HG02973 (cell line): ENCODE results near the gene PTPN1.
"Not testable (repeated sequence)": the region's sequence is repeated elsewhere in the genome, so short reads cannot be mapped to it uniquely, and the experiment has no call there.

Experiments used
- ATAC-seq: cut with Tn5 transposase; IDR thresholded peaks from one replicate; pipeline ENCODE4 v1.9.1; 2021; ENCODE audit warnings: moderate library complexity; ENCODE audit not compliant: unreplicated experiment

The PTPN1 gene

DNA sequence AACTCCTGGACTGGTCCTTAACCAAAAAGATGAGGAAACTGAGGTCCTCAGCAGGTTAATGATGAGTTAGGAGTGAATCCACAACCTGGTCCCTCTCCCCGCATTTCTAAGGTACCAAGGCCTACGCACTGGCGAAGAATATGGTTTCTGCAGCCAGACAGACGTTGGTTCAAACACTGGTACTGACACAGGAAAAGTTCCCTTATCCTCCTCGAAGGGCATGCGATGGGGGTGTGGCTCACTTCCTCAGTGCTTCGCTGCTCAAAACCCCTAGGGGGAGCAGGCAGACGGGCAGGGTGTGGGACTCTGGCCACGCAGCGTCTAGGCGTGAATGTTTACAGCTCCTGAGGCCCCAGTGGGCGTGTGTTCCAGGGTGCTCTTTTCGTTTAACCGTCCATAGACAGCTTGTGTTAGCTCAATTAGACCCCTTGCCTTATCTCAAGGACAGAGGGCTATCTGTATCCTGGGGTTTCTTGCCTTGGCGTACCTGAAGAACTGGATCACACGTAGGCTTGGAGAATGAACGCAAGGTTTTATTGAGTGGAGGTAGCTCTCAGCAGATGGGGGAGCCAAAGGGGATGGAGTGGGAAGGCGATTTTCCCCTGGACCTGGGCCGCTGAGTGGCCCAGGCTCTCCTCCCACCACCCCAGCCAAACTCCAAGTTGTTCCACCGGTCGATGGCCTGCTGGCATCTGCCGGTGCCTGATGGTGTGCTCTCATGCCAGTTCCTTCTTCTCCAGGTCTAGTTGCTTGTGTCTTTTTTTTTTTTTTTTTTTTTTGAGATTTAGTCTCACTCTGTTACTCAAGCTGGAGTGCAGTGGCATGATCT is 31.8 kb upstream of the PTPN1 start:
- peak; percentile 70 for ATAC-seq

- ATAC-seq, result no peak
Measured at GRCh38 chr20:50481741-50482140, 28.4 kb upstream of the PTPN1 start.

GRCh38 chr20:50482396-50482981 is 27.7 kb upstream of the PTPN1 start:
- no peak for ATAC-seq

GRCh38 chr20:50484271-50484976 is 25.8 kb upstream of the PTPN1 start:
- ATAC-seq, result no peak

- ATAC-seq, result no peak
Measured at GRCh38 chr20:50487397-50487796, 22.8 kb upstream of the PTPN1 start.

DNA sequence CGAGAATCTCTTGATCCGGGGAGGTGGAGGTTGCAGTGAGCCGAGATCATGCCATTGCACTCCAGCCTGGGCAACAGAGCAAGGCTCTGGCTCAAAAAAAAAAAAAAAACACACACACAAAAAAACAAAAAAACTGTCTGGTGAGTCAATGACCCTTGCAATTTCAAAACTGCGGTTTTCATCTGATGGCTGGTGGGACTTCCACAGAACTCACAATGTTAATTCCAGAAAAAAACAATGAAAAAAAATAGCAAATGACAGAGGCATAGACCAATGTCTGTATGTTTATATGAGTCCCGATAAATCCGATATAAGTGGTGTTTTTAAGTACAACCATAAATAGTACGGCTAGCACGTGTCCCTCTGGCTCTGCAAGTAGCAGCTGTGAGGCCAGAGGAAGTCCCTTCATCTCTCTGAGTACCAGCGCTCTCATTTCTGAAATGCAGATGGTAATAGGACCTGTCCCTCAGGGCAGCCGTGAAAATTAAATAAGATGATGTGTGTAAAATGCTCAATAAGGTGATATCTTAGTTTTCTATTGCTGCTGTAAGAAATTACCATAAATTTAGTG is 21.9 kb upstream of the PTPN1 start:
- no peak for ATAC-seq

- no peak for ATAC-seq
Measured at GRCh38 chr20:50491168-50491567, 19.0 kb upstream of the PTPN1 start.

DNA sequence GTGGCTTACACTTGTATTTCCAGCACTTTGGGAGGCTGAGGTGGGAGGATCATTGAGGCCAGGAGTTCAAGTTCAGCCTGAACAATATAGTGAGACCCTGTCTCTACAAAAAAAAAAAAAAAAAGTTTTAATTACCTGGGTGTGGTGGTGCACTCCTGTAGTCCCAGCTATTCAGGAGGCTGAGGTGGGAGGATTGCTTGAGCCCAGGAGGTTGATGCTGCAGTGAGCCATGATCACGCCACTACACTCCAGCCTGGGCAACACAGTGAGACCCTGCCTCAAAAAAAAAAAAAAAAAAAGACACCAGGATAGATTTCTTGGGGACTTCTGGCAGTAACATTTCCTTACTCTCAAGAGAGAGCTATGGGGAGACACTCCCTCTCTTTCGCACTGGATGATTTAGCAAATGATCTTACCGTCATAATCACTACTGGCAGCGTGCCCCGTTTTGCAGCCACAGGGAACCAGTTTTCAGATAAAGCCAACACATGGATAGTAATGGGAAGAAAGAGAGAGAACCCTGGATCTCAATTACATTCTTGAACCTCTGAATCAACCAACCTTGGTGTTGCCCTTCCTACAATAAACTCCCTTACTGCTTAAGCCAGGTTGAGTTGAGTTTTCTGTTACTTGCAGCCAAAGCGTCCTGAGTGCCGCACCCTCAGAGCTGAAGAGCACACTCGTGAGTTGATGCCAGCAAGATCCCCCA is 18.1 kb upstream of the PTPN1 start:
- no peak for ATAC-seq

DNA sequence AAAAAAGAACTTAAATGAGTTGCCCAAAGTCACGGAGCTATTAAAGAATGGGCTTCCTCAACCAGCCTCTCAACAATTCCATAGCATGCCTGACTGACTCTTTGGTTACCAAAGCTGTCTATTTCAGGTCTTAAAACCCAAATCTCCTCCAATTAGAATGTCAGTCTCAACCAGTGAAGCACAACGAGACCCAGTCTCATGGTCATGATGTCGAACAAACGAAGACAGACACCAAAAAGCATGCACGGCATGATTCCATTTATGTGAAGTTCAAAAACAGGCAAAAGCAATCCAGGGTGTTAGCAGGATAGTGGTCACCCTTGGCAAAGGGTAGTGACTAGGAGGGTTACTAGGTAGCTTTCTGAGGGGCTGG is 16.3 kb upstream of the PTPN1 start:
- no peak for ATAC-seq

GRCh38 chr20:50494428-50494827 is 15.8 kb upstream of the PTPN1 start:
- ATAC-seq, result no peak

GRCh38 chr20:50496773-50497385 is 13.3 kb upstream of the PTPN1 start:
- no peak for ATAC-seq

- ATAC-seq, result no peak
Measured at GRCh38 chr20:50498071-50498776, 12.0 kb upstream of the PTPN1 start.

- ATAC-seq, result no peak
Measured at GRCh38 chr20:50499938-50500337, 10.2 kb upstream of the PTPN1 start.

DNA sequence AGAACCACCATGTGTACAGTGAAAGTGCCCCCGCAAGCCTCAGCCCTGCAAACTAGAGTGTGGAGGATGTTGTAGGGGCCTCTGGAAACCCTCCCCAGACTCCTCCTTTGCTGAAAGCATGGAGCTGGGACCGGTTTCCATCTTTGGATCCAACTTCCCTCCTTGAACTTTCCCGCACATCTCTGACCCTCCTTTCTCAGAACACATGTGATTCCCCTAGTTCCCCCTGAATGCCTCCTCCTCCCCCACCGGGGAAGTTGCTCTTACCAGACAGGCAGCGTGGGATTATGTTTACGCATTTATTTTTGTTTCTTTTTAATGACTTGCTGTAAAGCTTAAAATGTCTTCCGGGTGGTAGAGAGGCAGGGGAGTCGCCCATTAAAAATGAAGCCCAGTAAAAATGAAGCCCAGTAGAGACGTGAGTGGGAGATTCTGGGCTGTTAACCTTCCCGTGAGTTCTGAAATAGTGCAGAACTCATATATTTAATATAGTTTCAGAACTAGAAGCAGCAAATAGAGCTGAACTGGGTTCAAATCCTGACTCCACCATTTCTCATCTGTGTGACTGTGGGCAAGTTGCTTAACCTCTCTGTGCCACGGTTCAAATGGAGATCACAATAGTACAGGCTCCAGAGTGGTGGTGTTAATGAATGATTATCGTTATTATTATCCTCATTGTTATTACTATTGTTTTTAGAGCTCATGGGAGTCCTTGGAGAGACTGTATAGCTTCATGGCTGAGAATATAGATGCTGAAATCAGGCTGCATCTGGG is 8.0 kb upstream of the PTPN1 start:
- no peak for ATAC-seq

DNA sequence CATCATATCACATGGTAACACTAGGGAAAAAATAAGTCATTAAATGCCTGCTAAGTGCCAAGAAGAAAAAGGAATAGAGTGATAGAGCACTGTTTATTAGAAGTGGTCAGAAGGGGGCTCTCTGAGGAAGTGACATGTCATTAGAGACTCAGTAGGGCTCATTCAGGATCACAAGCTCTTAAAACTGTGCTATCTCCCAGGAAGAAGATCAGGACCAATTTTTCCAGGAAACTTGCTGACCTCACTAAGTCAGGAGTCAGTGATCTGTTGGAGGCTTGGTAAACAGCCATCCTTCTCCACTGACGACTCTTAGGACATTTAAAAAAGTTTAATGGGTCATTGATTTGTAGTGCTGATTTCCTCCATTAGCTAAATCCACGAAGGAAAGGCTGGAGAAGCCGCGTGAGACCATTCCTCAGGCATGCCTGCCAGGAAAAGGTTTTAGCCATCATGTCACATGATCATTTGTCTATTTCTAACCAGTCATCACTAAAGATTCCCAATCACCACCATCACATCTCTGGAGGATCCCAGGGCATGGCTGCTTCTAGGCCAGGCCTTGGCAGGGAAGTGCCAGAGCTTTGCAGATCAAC is 5.9 kb upstream of the PTPN1 start:
- no peak for ATAC-seq

- no peak for ATAC-seq
Measured at GRCh38 chr20:50506270-50506579, 4.0 kb upstream of the PTPN1 start.

- ATAC-seq, result not testable (repeated sequence)
Measured at GRCh38 chr20:50507745-50508144, 2.4 kb upstream of the PTPN1 start.

DNA sequence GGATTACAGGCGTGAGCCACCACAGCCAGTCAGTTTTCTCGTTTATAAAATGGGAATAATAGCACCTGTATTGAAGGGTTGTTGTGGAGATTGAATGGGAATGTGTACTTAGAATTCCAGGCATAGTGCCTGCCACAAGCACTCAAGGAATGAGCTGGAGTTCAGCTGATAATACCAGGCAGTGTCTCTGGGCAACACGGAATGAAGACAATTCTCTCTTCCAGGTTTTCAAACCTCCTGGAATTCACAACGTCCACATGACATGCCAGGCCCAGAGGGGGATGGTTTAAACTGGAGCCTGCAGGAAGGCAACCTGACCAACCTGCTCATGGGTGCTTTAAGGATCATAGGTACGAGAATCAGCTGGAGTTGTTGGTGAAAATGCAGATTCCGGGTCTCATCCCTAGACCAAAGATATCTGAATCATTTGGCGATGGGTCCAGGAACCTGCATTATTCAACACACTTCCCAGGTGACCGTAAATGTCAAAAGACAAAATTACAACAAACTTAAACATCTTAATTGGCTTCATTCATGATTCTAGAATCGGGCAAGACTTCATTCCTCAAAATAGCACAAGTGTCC is 1.9 kb upstream of the PTPN1 start:
- no peak for ATAC-seq
